CD8-positive, alpha-beta memory T cell (primary cell): ENCODE data around the gene EBF4. TPM values are rescaled to one million over a fixed set of nuclear protein-coding genes. Genes with fewer than 3 reads are reported as not detected.
A peak's percentile ranks its signal among the peaks of the same experiment; 100 is the strongest.

Experiments
- CTCF ChIA-PET: fragments of 350-600 bp; sonication (Branson Sonifier 250); formaldehyde crosslinking; loops from one replicate; lab custom pipeline; 2021; ENCODE audit warnings: antibody characterized with exemption; lab: Charles Lee
- POLR2A ChIA-PET: fragments of 350-600 bp; sonication (Branson Sonifier 250); formaldehyde crosslinking; loops from one replicate; lab custom pipeline; 2021; ENCODE audit warnings: antibody characterized with exemption; lab: Charles Lee
- DNase-seq, 5 donors: peaks; one replicate each; pipeline versions ENCODE4 v3.0.0 to v3.0.0-alpha.2; 2020 to 2022; ENCODE audit warnings: mixed read lengths in 1 of 5
- H3K27ac ChIP-seq: one replicate; pipeline ENCODE4 v1.7.0; 2013; ENCODE audit warnings: low read depth, mild to moderate bottlenecking, low read length, moderate library complexity
- H3K27me3 ChIP-seq: 2 replicates; pipeline ENCODE4 v1.7.0; 2013; ENCODE audit warnings: low read length, mild to moderate bottlenecking; ENCODE audit not compliant: insufficient read depth, poor library complexity, severe bottlenecking
- H3K36me3 ChIP-seq: 2 replicates; pipeline ENCODE4 v1.7.0; 2013; ENCODE audit warnings: mild to moderate bottlenecking, low read length, moderate library complexity; ENCODE audit not compliant: insufficient read depth
- H3K4me1 ChIP-seq: 2 replicates; pipeline ENCODE4 v1.7.0; 2013; ENCODE audit warnings: mild to moderate bottlenecking, low read length, moderate library complexity; ENCODE audit not compliant: insufficient read depth
- H3K4me3 ChIP-seq: 2 replicates; pipeline ENCODE4 v1.7.0; 2013; ENCODE audit warnings: mild to moderate bottlenecking, low read length
- H3K9me3 ChIP-seq: 2 replicates; pipeline ENCODE4 v1.7.0; 2013; ENCODE audit warnings: mild to moderate bottlenecking, low read length
- H3K27ac Mint-ChIP-seq, 8 donors: one replicate each; pipeline ENCODE4 v1.8.0; 2020 to 2021; ENCODE audit warnings: mixed read lengths in 8 of 8, mild to moderate bottlenecking in 6 of 8, inconsistent platforms in 3 of 8, moderate library complexity in 3 of 8
- H3K27me3 Mint-ChIP-seq, 2 donors: one replicate each; pipeline ENCODE4 v1.8.0; 2020 to 2021; ENCODE audit warnings: mixed read lengths in 2 of 2, mild to moderate bottlenecking in 1 of 2, moderate library complexity in 1 of 2
- H3K36me3 Mint-ChIP-seq, 3 donors: one replicate each; pipeline ENCODE4 v1.8.0; 2020 to 2021; ENCODE audit warnings: mixed read lengths in 3 of 3, inconsistent platforms in 1 of 3, mild to moderate bottlenecking in 1 of 3
- H3K4me1 Mint-ChIP-seq, 3 donors: one replicate each; pipeline ENCODE4 v1.8.0; 2020 to 2021; ENCODE audit warnings: mixed read lengths in 3 of 3, inconsistent platforms in 1 of 3, mild to moderate bottlenecking in 1 of 3
- H3K4me3 Mint-ChIP-seq, 7 donors: one replicate each; pipeline ENCODE4 v1.8.0; 2020 to 2021; ENCODE audit warnings: mixed read lengths in 7 of 7, mild to moderate bottlenecking in 6 of 7, moderate library complexity in 4 of 7, inconsistent platforms in 2 of 7
- H3K9me3 Mint-ChIP-seq, 5 donors: one replicate each; pipeline ENCODE4 v1.8.0; 2020 to 2022; ENCODE audit warnings: mixed read lengths in 5 of 5, mild to moderate bottlenecking in 3 of 5, moderate library complexity in 2 of 5, inconsistent platforms in 1 of 5
- polyA plus RNA-seq: library from polyadenylated mRNA; unstranded; fragments of 300-500 nt; fragmentation: Illumina TruSeq; gene quantifications from one replicate; pipeline ENCODE4 v1.2.3, GENCODE V29; 2021
- total RNA-seq, 2 experiments: library from RNA; stranded (reverse); gene quantifications; one replicate each; pipeline ENCODE4 v1.2.3, GENCODE V29; 2021

Gene EBF4
- total and polyA plus RNA-seq, 3 experiments from 2014 or later: 0.66 to 2.0 (median 0.92) TPM

DNA sequence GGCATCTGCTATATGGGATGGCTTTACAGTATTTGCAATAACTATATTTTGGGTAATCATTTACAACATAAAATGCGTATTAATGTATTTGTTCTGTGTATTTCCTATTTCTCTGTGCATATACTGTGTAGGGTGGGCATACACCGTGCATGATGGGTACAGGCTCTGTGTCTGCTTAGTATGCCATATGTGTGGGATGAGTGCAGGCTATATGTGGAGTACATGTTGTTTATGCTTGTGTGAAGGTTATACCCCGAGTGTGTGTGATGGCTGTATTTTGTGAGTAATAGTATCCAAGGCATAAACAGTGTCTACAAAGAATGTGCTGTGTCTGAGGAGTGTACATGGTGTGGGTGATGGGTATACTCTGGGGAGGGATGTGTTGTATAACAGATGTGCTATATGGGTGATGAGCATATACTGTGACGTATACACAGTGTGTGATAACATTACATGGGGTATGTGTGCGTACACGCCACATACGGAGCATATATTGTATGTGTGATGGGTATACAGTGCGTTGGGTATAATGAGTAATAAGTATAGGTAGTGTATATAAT is 55.2 kb downstream of the EBF4 start:
- Mint-ChIP-seq H3K4me1 (peaks cover 27 to 32% (median 29%) of the 10 kb centered on the region in 3 donors), H3K4me3 (peak overlapping the region in 1 of 7 donors; percentile 51), H3K27ac (peak overlapping the region in 4 of 8 donors; percentile 0 to 76 (median 14)), H3K27me3 (peaks cover 0 to 4% of the 10 kb centered on the region in 2 donors), H3K9me3 (no peaks in the 10 kb centered on the region), H3K36me3 (no peaks in the 10 kb centered on the region)
- H3K4me3 ChIP-seq: no peak overlapping the region
- H3K27ac ChIP-seq: no peak overlapping the region
- no peaks in the 10 kb centered on the region for H3K36me3 ChIP-seq
- ChIA-PET POLR2A (no interaction called here), CTCF (no interaction called here)
- no peaks in the 10 kb centered on the region for H3K9me3 ChIP-seq
- peaks cover 23% of the 10 kb centered on the region for H3K4me1 ChIP-seq
- no peaks in the 10 kb centered on the region for H3K27me3 ChIP-seq
- DNase-seq: no peak

DNA sequence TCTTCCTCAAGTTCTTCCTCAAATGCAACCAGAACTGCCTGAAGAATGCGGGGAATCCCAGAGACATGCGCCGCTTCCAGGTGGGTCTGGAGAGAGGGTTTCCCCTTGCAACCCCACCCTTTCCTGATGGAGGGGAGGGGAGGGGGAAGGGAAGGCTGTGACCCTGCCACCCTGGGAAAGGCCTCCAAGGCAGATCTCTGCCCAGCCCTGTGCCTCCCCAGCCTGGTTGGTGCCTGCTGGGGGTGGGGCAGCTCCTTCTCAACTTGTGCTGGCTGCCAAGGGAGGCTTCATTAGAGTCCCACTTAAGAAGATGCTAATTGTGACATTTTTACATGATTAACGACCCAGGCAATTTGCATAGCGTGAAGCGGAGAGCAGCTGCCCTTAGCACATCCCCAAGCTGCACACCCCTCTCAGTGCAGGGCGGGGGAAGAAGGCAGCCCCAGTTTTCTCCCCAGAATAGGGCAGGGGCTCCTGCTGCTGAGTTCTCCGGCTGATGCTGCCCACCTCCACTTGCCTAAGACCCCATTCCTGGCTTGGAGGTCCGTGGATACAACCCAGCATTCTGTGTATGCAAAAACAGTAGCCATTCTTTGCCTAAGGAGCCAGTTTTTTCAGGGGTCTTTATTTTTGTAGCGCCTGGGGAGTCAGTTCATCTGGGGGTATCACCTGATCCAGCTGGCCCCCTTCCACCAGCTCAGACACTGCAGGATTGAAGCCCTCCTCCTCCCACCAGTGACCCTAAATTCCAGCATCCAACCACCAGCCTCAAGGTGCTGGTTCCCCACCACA is 56.2 kb downstream of the EBF4 start:
- Mint-ChIP-seq H3K4me1 (peaks cover 28 to 34% (median 30%) of the 10 kb centered on the region in 3 donors), H3K9me3 (no peaks in the 10 kb centered on the region), H3K36me3 (no peaks in the 10 kb centered on the region), H3K4me3 (peak overlapping the region in 2 of 7 donors; percentile 6 to 40), H3K27me3 (peaks cover 0 to 9% of the 10 kb centered on the region in 2 donors), H3K27ac (peak overlapping the region in 1 of 8 donors; percentile 7)
- no peak overlapping the region for H3K27ac ChIP-seq
- peaks cover 4% of the 10 kb centered on the region for H3K27me3 ChIP-seq
- POLR2A ChIA-PET: no interaction called here
- no peak for DNase-seq
- H3K36me3 ChIP-seq: no peaks in the 10 kb centered on the region
- no peaks in the 10 kb centered on the region for H3K9me3 ChIP-seq
- CTCF ChIA-PET: interaction anchor here (1.2 kb wide), 1 partner anchor 7 kb away, joined by 4 read pairs; no protein-coding TSS in a partner anchor
- peaks cover 25% of the 10 kb centered on the region for H3K4me1 ChIP-seq
- no peak overlapping the region for H3K4me3 ChIP-seq

DNA sequence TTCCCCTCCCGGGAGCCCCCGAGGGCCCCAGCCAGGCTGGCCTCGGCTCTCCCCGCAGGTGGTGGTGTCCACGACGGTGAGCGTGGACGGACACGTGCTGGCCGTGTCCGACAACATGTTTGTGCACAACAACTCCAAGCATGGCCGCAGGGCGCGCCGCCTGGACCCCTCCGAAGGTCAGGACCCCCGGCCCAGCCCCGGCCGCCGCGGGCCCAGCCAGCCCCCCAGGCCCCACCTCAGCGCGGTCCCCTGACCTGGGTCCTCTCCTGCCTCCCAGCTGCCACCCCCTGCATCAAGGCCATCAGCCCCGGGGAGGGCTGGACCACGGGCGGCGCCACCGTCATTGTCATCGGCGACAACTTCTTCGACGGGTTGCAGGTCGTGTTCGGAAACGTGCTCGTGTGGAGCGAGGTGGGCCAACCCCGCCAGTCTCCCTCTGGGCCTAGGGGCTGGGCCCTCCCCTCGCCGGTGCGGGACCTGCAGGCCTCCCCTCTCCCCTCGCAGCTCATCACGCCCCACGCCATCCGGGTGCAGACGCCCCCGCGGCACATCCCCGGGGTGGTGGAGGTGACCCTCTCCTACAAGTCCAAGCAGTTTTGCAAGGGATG is 56.9 kb downstream of the EBF4 start:
- CTCF ChIA-PET: interaction anchor here (0.6 to 1.2 kb wide), 3 partner anchors 8 to 62 kb away, joined by 3 to 4 read pairs (median 4); no protein-coding TSS in a partner anchor
- Histone ChIP-seq H3K36me3 (no peaks in the 10 kb centered on the region), H3K4me3 (no peak overlapping the region), H3K4me1 (peaks cover 26% of the 10 kb centered on the region), H3K27ac (no peak overlapping the region), H3K27me3 (peaks cover 4% of the 10 kb centered on the region), H3K9me3 (no peaks in the 10 kb centered on the region)
- POLR2A ChIA-PET: no interaction called here
- no peaks in the 10 kb centered on the region for H3K36me3 Mint-ChIP-seq
- H3K27ac Mint-ChIP-seq: peak overlapping the region in 2 of 8 donors; percentile 56 to 57
- DNase-seq: no peak
- H3K4me1 Mint-ChIP-seq: peaks cover 31 to 37% (median 32%) of the 10 kb centered on the region in 3 donors
- no peaks in the 10 kb centered on the region for H3K9me3 Mint-ChIP-seq
- no peak overlapping the region for H3K4me3 Mint-ChIP-seq
- H3K27me3 Mint-ChIP-seq: peaks cover 0 to 10% of the 10 kb centered on the region in 2 donors

DNA sequence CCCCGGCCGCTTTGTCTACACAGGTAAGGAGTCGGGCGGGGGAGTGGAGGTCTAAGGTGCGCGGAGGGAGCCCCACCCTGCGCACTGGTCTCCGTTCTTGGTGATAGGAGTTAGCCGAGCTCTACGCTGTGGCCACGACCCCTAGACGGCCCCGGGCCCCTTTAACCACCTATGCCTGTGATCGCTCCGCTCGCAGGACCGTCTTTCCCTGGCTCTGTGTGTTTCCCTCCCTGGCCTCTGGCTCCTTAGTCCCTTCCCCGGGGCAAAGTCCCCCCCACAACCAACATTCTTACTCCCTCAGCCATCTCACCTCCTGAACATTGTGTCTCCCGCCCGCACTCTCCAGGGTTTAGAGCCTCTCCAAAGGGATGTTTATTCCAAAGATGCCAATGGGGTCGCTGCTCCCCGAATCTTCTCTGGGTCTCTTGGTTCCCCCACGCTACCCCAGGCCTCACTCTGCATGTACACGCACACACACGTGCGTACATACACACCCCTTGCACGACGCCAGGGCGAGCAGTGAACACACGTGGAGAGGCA is 57.4 kb downstream of the EBF4 start:
- DNase-seq: no peak
- Mint-ChIP-seq H3K9me3 (no peaks in the 10 kb centered on the region), H3K4me3 (peak overlapping the region in 6 of 7 donors; percentile 7 to 88 (median 77)), H3K27ac (peak overlapping the region in 5 of 8 donors; percentile 39 to 84 (median 51)), H3K36me3 (no peaks in the 10 kb centered on the region), H3K4me1 (peaks cover 31 to 37% (median 32%) of the 10 kb centered on the region in 3 donors), H3K27me3 (peaks cover 0 to 11% of the 10 kb centered on the region in 2 donors)
- H3K36me3 ChIP-seq: no peaks in the 10 kb centered on the region
- H3K27me3 ChIP-seq: peaks cover 4% of the 10 kb centered on the region
- no peaks in the 10 kb centered on the region for H3K9me3 ChIP-seq
- POLR2A ChIA-PET: interaction anchor here (0.6 kb wide), 1 partner anchor 57 kb away, joined by 3 read pairs; the partner anchor contains the start of gene EBF4
- CTCF ChIA-PET: interaction anchor here (0.6 to 1.4 kb wide), 7 partner anchors 8 to 304 kb away, joined by 3 to 4 read pairs (median 4); no protein-coding TSS in a partner anchor
- no peak overlapping the region for H3K4me3 ChIP-seq
- peaks cover 26% of the 10 kb centered on the region for H3K4me1 ChIP-seq
- H3K27ac ChIP-seq: no peak overlapping the region

DNA sequence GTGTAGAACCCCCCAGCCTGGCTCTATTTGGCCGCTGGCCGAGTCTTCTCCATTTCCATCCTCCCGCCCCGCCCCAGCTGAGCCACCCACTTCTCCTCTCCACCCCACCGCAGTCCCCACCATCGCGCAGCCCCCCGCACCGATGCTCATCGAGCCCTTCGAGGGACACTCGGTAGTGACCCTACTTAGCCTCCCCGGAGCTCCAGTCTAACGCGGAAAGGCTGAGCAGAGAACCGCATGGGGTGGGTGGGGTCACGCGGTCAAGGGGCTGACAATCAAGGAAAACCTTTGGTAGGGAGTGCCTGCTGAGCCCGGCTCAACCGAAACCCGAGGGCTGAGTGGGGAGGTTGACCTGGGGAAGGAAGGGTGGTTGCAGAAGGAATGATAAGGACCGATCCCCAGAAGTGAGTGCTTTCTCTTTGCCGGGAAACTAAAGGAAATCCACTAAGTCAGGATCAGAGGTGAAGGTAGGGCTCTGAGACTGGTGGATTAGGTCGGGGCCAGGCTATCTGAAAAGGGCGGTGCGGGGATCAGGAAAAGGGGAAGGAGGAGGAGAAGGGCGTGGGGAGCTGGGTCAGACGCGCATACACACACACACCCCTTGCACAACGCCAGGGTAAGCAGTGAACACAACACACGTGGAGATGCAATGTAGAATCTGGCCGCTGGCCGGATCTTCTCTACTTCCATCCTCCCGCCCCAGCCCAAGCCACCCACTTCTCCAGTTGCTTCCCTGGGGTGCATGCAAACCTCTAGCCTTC is 58.1 kb downstream of the EBF4 start:
- DNase-seq: no peak
- Histone ChIP-seq H3K27ac (no peak overlapping the region), H3K4me1 (peaks cover 26% of the 10 kb centered on the region), H3K9me3 (no peaks in the 10 kb centered on the region), H3K27me3 (peaks cover 4% of the 10 kb centered on the region), H3K4me3 (peak overlapping the region; percentile 18), H3K36me3 (no peaks in the 10 kb centered on the region)
- CTCF ChIA-PET: interaction anchor here (0.6 to 2.6 kb wide), 6 partner anchors 9 to 303 kb away, joined by 3 to 16 read pairs (median 4); no protein-coding TSS in a partner anchor
- H3K9me3 Mint-ChIP-seq: no peaks in the 10 kb centered on the region
- POLR2A ChIA-PET: interaction anchor here (0.6 to 1.3 kb wide), 2 partner anchors 9 to 58 kb away, joined by 3 read pairs; partner anchors contain the start of gene EBF4
- H3K36me3 Mint-ChIP-seq: no peaks in the 10 kb centered on the region
- H3K27ac Mint-ChIP-seq: peak overlapping the region in 7 of 8 donors; percentile 11 to 88 (median 46)
- peak overlapping the region; percentile 73 to 88 (median 82) for H3K4me3 Mint-ChIP-seq
- peaks cover 31 to 34% (median 32%) of the 10 kb centered on the region in 3 donors for H3K4me1 Mint-ChIP-seq
- H3K27me3 Mint-ChIP-seq: peaks cover 0 to 11% of the 10 kb centered on the region in 2 donors

DNA sequence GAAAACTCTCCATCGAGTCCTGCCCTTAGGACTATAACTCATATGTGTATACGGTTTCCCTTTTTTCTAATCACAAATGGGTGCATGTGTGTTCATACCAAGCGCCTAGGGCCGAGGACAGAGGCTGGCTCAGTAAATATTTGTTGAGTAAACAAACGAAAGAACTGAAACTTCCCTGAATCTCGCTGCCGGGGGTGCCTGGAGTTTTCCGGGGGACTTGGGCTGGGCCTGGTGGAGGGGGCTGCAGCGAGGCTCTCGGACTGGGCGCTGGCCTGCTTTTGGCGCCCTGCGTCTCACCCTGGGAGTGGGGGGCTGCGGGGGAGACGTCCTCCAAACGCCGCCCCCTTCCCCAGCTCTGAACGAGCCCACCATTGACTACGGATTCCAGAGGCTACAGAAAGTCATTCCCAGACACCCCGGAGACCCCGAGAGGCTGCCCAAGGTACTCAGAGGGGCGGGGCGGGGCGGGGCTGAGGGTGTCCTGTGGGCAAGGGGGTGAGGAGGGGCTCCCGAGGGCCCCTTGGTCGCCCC is 58.8 kb downstream of the EBF4 start:
- no peak for DNase-seq
- CTCF ChIA-PET: interaction anchor here (0.7 to 4.0 kb wide), 13 partner anchors 7 to 250 kb away, joined by 3 to 24 read pairs (median 5); partner anchors contain the start of genes PCED1A and VPS16
- peak overlapping the region; percentile 18 for H3K4me3 ChIP-seq
- no peaks in the 10 kb centered on the region for H3K36me3 ChIP-seq
- Mint-ChIP-seq H3K9me3 (no peaks in the 10 kb centered on the region), H3K4me1 (peaks cover 31 to 32% (median 32%) of the 10 kb centered on the region in 3 donors), H3K27ac (peak overlapping the region in 5 of 8 donors; percentile 11 to 88 (median 56)), H3K27me3 (peaks cover 5 to 11% of the 10 kb centered on the region in 2 donors), H3K36me3 (no peaks in the 10 kb centered on the region), H3K4me3 (peak overlapping the region; percentile 73 to 88 (median 82))
- H3K27ac ChIP-seq: no peak overlapping the region
- no peaks in the 10 kb centered on the region for H3K9me3 ChIP-seq
- peaks cover 4% of the 10 kb centered on the region for H3K27me3 ChIP-seq
- POLR2A ChIA-PET: interaction anchor here (1.3 kb wide), 1 partner anchor 10 kb away, joined by 3 read pairs; no protein-coding TSS in a partner anchor
- peaks cover 26% of the 10 kb centered on the region for H3K4me1 ChIP-seq
